ENCODE data around the gene ZNF319. TPM values are rescaled to one million over a fixed set of nuclear protein-coding genes. Genes with fewer than 3 reads are reported as not detected.

Gene ZNF319
- polyA plus RNA-seq, 3 donors = 1.9 to 11.5 (median 4.7) TPM

DNA sequence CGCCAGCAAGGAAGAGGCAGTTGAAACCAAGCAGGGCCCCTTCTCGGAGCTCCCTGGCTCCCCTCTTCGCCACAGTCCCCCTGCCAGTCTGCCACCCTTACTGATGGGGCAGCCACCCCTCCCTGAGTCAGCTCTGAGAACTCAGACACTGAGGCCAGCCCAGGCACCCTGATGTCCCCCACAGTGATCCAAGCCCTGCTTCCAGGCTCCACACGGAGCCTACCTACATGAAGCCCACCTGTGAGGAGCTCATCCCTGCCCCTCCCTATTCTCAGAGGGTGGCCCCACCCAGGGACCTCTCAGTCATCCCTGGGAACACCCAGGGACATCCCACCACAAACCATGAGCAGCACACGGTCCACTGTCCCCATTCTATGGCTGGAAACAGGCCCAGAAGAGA, 38.4 kb downstream of the ZNF319 start:
- Mint-ChIP-seq H3K27ac (no peak overlapping the region), H3K27me3 (ENCODE audit: low read depth in 3 of 3) (peaks cover 0 to 7% (median 2%) of the 10 kb centered on the region in 3 donors), H3K4me3 (no peak overlapping the region), H3K4me1 (no peaks in the 10 kb centered on the region), H3K36me3 (no peaks in the 10 kb centered on the region), H3K9me3 (no peaks in the 10 kb centered on the region)
- H3K9ac ChIP-seq (ENCODE audit: insufficient read depth, low read length, poor library complexity, severe bottlenecking) = no peak overlapping the region
- no peak overlapping the region for H3K4me3 ChIP-seq (replicated peaks in 1 of 3; ENCODE audit: low read depth in 2 of 3, low read length in 3 of 3)
- no peak overlapping the region for H2AFZ ChIP-seq (ENCODE audit: insufficient read depth, low read depth, low read length, poor library complexity, severe bottlenecking)
- no peaks in the 10 kb centered on the region for H3K4me1 ChIP-seq (ENCODE audit: control insufficient read depth in 1 of 2, insufficient read depth in 2 of 2, low read length in 2 of 2)
- no peaks in the 10 kb centered on the region for H3K9me3 ChIP-seq (replicated peaks in 1 of 2; ENCODE audit: control insufficient read depth in 1 of 2, insufficient read depth in 1 of 2, low read length in 2 of 2)
- H3K79me2 ChIP-seq (ENCODE audit: insufficient read depth, low read length) = no peaks in the 10 kb centered on the region
- no peak overlapping the region for H3K4me2 ChIP-seq (replicated peaks; ENCODE audit: extremely low read depth, low read length, poor library complexity, severe bottlenecking)
- DNase-seq = no peak
- no peaks in the 10 kb centered on the region for H3K36me3 ChIP-seq (replicated peaks in 1 of 2; ENCODE audit: control insufficient read depth in 1 of 2, insufficient read depth in 2 of 2, low read length in 2 of 2)
- 85% methylated on average over 5 of the region's 5 CpGs for WGBS (ENCODE audit: insufficient coverage)
- intact Hi-C loops (cut with micrococcal nuclease) = no loop called here
- TF ChIP-seq, protein P1, sequence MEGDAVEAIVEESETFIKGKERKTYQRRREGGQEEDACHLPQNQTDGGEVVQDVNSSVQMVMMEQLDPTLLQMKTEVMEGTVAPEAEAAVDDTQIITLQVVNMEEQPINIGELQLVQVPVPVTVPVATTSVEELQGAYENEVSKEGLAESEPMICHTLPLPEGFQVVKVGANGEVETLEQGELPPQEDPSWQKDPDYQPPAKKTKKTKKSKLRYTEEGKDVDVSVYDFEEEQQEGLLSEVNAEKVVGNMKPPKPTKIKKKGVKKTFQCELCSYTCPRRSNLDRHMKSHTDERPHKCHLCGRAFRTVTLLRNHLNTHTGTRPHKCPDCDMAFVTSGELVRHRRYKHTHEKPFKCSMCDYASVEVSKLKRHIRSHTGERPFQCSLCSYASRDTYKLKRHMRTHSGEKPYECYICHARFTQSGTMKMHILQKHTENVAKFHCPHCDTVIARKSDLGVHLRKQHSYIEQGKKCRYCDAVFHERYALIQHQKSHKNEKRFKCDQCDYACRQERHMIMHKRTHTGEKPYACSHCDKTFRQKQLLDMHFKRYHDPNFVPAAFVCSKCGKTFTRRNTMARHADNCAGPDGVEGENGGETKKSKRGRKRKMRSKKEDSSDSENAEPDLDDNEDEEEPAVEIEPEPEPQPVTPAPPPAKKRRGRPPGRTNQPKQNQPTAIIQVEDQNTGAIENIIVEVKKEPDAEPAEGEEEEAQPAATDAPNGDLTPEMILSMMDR (IDR thresholded peaks at IDR 0.05) = no peak
- H4K20me1 ChIP-seq (ENCODE audit: insufficient read depth, low read length) = no peaks in the 10 kb centered on the region
- H3K27ac ChIP-seq (ENCODE audit: low read depth in 1 of 2, low read length in 2 of 2) = no peak overlapping the region
- H3K27me3 ChIP-seq (ENCODE audit: control insufficient read depth in 2 of 2, insufficient read depth in 2 of 2, low read length in 2 of 2) = no peaks in the 10 kb centered on the region

GRCh38 chr16:57961538-57961937, 38.9 kb downstream of the ZNF319 start:
- H3K27ac Mint-ChIP-seq = no peak overlapping the region
- no peak overlapping the region for H2AFZ ChIP-seq (ENCODE audit: insufficient read depth, low read depth, low read length, poor library complexity, severe bottlenecking)
- no peak overlapping the region for H3K27ac ChIP-seq (ENCODE audit: low read depth in 1 of 2, low read length in 2 of 2)
- H3K36me3 ChIP-seq (replicated peaks in 1 of 2; ENCODE audit: control insufficient read depth in 1 of 2, insufficient read depth in 2 of 2, low read length in 2 of 2) = no peaks in the 10 kb centered on the region
- H3K4me1 Mint-ChIP-seq = no peaks in the 10 kb centered on the region
- intact Hi-C loops (cut with micrococcal nuclease) = no loop called here
- no peak overlapping the region for H3K4me3 Mint-ChIP-seq
- H3K9ac ChIP-seq (ENCODE audit: insufficient read depth, low read length, poor library complexity, severe bottlenecking) = no peak overlapping the region
- H4K20me1 ChIP-seq (ENCODE audit: insufficient read depth, low read length) = no peaks in the 10 kb centered on the region
- H3K27me3 Mint-ChIP-seq (ENCODE audit: low read depth in 3 of 3) = peaks cover 0 to 7% (median 2%) of the 10 kb centered on the region in 3 donors
- DNase-seq = no peak
- H3K4me3 ChIP-seq (replicated peaks in 1 of 3; ENCODE audit: low read depth in 2 of 3, low read length in 3 of 3) = no peak overlapping the region
- no peaks in the 10 kb centered on the region for H3K36me3 Mint-ChIP-seq
- H3K9me3 Mint-ChIP-seq = no peaks in the 10 kb centered on the region
- H3K27me3 ChIP-seq (ENCODE audit: control insufficient read depth in 2 of 2, insufficient read depth in 2 of 2, low read length in 2 of 2) = no peaks in the 10 kb centered on the region
- TF ChIP-seq, protein P1 (IDR thresholded peaks at IDR 0.05) = no peak
- no peak overlapping the region for H3K4me2 ChIP-seq (replicated peaks; ENCODE audit: extremely low read depth, low read length, poor library complexity, severe bottlenecking)
- no peaks in the 10 kb centered on the region for H3K9me3 ChIP-seq (replicated peaks in 1 of 2; ENCODE audit: control insufficient read depth in 1 of 2, insufficient read depth in 1 of 2, low read length in 2 of 2)
- no peaks in the 10 kb centered on the region for H3K79me2 ChIP-seq (ENCODE audit: insufficient read depth, low read length)
- no peaks in the 10 kb centered on the region for H3K4me1 ChIP-seq (ENCODE audit: control insufficient read depth in 1 of 2, insufficient read depth in 2 of 2, low read length in 2 of 2)
- WGBS (ENCODE audit: insufficient coverage) = 60% methylated on average over 1 of the region's 2 CpGs

Data from CD14-positive monocyte (primary cell).